Neural progenitor cell (in vitro differentiated cells): ENCODE data around the gene ORAI1.

Source experiments
- EZH2 ChIP-seq: fragments of 200-600 bp; sonication (generic); IDR thresholded peaks from 2 replicates; pipeline ENCODE4 v1.6.1; 2017; ENCODE audit warnings: antibody characterized with exemption, mild to moderate bottlenecking, moderate library complexity
- TF ChIP-seq, protein P1 (sequence below): fragments of 200-600 bp; sonication (generic); IDR thresholded peaks from 2 replicates; pipeline ENCODE4 v1.5.1; 2017; ENCODE audit warnings: antibody characterized with exemption, mild to moderate bottlenecking

DNA sequence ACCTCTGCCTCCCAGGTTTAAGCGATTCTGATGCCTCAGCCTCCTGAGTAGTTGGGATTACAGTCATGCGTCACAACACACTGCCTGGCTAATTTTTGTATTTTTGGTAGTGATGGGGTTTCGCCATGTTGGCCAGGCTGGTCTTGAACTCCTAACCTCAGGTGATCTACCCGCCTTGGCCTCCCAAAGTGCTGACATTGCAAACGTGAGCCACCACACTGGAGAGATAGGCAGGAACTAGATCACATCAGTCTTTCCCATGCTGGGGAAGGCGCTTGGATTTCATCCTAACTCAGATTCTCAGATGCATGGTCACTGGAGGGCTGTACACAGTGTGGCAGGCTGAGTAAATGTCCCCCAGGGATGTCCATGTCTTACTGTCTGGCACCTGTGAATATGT, 18.0 kb upstream of the ORAI1 start:
- no peak for TF ChIP-seq EZH2
- TF ChIP-seq, protein P1, sequence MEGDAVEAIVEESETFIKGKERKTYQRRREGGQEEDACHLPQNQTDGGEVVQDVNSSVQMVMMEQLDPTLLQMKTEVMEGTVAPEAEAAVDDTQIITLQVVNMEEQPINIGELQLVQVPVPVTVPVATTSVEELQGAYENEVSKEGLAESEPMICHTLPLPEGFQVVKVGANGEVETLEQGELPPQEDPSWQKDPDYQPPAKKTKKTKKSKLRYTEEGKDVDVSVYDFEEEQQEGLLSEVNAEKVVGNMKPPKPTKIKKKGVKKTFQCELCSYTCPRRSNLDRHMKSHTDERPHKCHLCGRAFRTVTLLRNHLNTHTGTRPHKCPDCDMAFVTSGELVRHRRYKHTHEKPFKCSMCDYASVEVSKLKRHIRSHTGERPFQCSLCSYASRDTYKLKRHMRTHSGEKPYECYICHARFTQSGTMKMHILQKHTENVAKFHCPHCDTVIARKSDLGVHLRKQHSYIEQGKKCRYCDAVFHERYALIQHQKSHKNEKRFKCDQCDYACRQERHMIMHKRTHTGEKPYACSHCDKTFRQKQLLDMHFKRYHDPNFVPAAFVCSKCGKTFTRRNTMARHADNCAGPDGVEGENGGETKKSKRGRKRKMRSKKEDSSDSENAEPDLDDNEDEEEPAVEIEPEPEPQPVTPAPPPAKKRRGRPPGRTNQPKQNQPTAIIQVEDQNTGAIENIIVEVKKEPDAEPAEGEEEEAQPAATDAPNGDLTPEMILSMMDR = no peak
